Liver (tissue), 9 donors: ENCODE data around the gene TIA1. TPM values are rescaled to one million over a fixed set of nuclear protein-coding genes. Genes with fewer than 3 reads are reported as not detected.

ENCODE experiments used
- DNase-seq: peaks from one replicate; pipeline ENCODE4 v3.0.0-alpha.2; 2017; ENCODE audit warnings: low spot score
- H3K27ac ChIP-seq, 2 donors: one replicate each; pipeline ENCODE4 v1.7.0; 2013; ENCODE audit warnings: inconsistent platforms in 2 of 2, low read length in 2 of 2, control low read depth in 1 of 2, low read depth in 1 of 2, mild to moderate bottlenecking in 1 of 2
- H3K27me3 ChIP-seq, 4 donors: one replicate each; pipeline versions ENCODE4 v1.6.1 to v1.7.0; 2013; ENCODE audit warnings: low read length in 3 of 4, inconsistent platforms in 1 of 4, mild to moderate bottlenecking in 1 of 4, moderate library complexity in 1 of 4; ENCODE audit not compliant: control insufficient read depth in 4 of 4, insufficient read depth in 4 of 4
- H3K36me3 ChIP-seq, 4 donors: one replicate each; pipeline versions ENCODE4 v1.6.1 to v1.7.0; 2013; ENCODE audit warnings: low read length in 3 of 4, mild to moderate bottlenecking in 3 of 4, low read depth in 1 of 4, moderate library complexity in 1 of 4; ENCODE audit not compliant: control insufficient read depth in 4 of 4, insufficient read depth in 3 of 4
- H3K4me1 ChIP-seq, 4 donors: one replicate each; pipeline versions ENCODE4 v1.6.1 to v1.7.0; 2013; ENCODE audit warnings: low read length in 3 of 4, mild to moderate bottlenecking in 3 of 4, moderate library complexity in 1 of 4; ENCODE audit not compliant: control insufficient read depth in 4 of 4, insufficient read depth in 4 of 4
- H3K4me3 ChIP-seq, 3 donors: one replicate each; pipeline versions ENCODE4 v1.6.1 to v1.7.0; 2013; ENCODE audit warnings: low read length in 3 of 3, control low read depth in 1 of 3, low read depth in 1 of 3, mild to moderate bottlenecking in 1 of 3
- H3K9ac ChIP-seq, 2 donors: one replicate each; pipeline ENCODE4 v1.7.0; 2013; ENCODE audit warnings: low read length in 2 of 2, mild to moderate bottlenecking in 2 of 2, moderate library complexity in 2 of 2, control low read depth in 1 of 2, low read depth in 1 of 2
- H3K9me3 ChIP-seq, 4 donors: one replicate each; pipeline versions ENCODE4 v1.6.1 to v1.7.0; 2013; ENCODE audit warnings: low read length in 3 of 4; ENCODE audit not compliant: control insufficient read depth in 4 of 4
- CTCF ChIP-seq: fragments of 150-350 bp; IDR thresholded peaks from 2 replicates; pipeline ENCODE4 v1.5.1; 2017; ENCODE audit warnings: improper control_type of control experiment, low read depth, low read length; ENCODE audit not compliant: missing input control
- FOXA2 ChIP-seq: IDR thresholded peaks from 2 replicates; pipeline ENCODE4 v1.6.1; 2016; ENCODE audit warnings: antibody characterized with exemption
- GABPA ChIP-seq, 2 donors: IDR thresholded peaks in 1 of 2; conservative IDR thresholded peaks in 1 of 2; 2 replicates each; pipeline ENCODE4 v1.6.1; 2016; ENCODE audit warnings: antibody characterized with exemption in 2 of 2, mild to moderate bottlenecking in 1 of 2, moderate library complexity in 1 of 2
- JUND ChIP-seq, 2 donors: IDR thresholded peaks; 2 replicates each; pipeline ENCODE4 v1.6.1; 2016; ENCODE audit warnings: antibody characterized with exemption in 2 of 2
- MAX ChIP-seq: IDR thresholded peaks from 2 replicates; pipeline ENCODE4 v1.6.1; 2016; ENCODE audit warnings: antibody characterized with exemption
- NR2F2 ChIP-seq: IDR thresholded peaks from 2 replicates; pipeline ENCODE4 v1.6.1; 2016; ENCODE audit warnings: antibody characterized with exemption
- RAD21 ChIP-seq, 2 donors: IDR thresholded peaks; 2 replicates each; pipeline ENCODE4 v1.6.1; 2016; ENCODE audit warnings: antibody characterized with exemption in 2 of 2, mild to moderate bottlenecking in 2 of 2
- REST ChIP-seq: IDR thresholded peaks from 2 replicates; pipeline ENCODE4 v1.6.1; 2016; ENCODE audit warnings: antibody characterized with exemption, mild to moderate bottlenecking
- RXRA ChIP-seq, 2 donors: IDR thresholded peaks; 2 replicates each; pipeline ENCODE4 v1.6.1; 2017 to 2018; ENCODE audit warnings: antibody characterized with exemption in 2 of 2, mild to moderate bottlenecking in 1 of 2
- YY1 ChIP-seq: IDR thresholded peaks from 2 replicates; pipeline ENCODE4 v1.6.1; 2016; ENCODE audit warnings: antibody characterized with exemption, mild to moderate bottlenecking
- WGBS: extraction: QIAGEN DNeasy Blood & Tissue Kit; methylation state at CpG from one replicate; pipeline ENCODE4 v1.1.7; 2013; 5-methylcytosine and 5-hydroxymethylcytosine counted together
- polyA plus RNA-seq, 2 donors: library from polyadenylated mRNA; stranded (reverse) in 1 of 2; unstranded in 1 of 2; fragments of 200-250 nt in 1 of 2; fragments of >200 nt in 1 of 2; fragmentation: Nextera tagmentation in 1 of 2; extraction: Ambion mirVana in 1 of 2; gene quantifications; one replicate each; pipeline versions ENCODE4 v1.2.1 to v1.2.3, GENCODE V29; 2013 to 2015
- total RNA-seq, 2 donors: library from RNA; depleted of rRNA; stranded (reverse); fragments of >200 nt; gene quantifications; one replicate each; pipeline ENCODE4 v1.2.3, GENCODE V29; 2014
- TF ChIP-seq, protein P1 (sequence below): IDR thresholded peaks from 2 replicates; pipeline ENCODE4 v1.6.1; 2016; ENCODE audit warnings: antibody characterized with exemption
- TF ChIP-seq, protein P2 (sequence below): IDR thresholded peaks from 2 replicates; pipeline ENCODE4 v1.6.1; 2016; ENCODE audit warnings: antibody characterized with exemption
- donor health status: healthy.
- donor health status: healthy.
- donor health status: healthy.
- donor health status: healthy.
- donor health status: healthy.

TIA1 gene
- total and polyA plus RNA-seq, 4 donors, result 10.2 to 56.2 (median 46.6) TPM

- no peak overlapping the region for H3K4me3 ChIP-seq
- no peak for DNase-seq
- H3K27me3 ChIP-seq, result no peaks in the 10 kb centered on the region
- H3K27ac ChIP-seq, result no peak overlapping the region
- 95% methylated on average over 8 of the region's 8 CpGs for WGBS
- H3K9ac ChIP-seq, result no peak overlapping the region
- H3K4me1 ChIP-seq, result peaks cover 6 to 26% (median 17%) of the 10 kb centered on the region in 4 donors
- H3K9me3 ChIP-seq, result no peaks in the 10 kb centered on the region
- TF ChIP-seq, protein P1, sequence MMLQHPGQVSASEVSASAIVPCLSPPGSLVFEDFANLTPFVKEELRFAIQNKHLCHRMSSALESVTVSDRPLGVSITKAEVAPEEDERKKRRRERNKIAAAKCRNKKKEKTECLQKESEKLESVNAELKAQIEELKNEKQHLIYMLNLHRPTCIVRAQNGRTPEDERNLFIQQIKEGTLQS, result no peak
- no peak for TF ChIP-seq GABPA (IDR thresholded peaks at IDR 0.05 in 1 of 2, conservative IDR thresholded peaks at IDR 0.05 in 1 of 2)
- no peak for TF ChIP-seq MAX
- peaks cover 0 to 5% (median 0%) of the 10 kb centered on the region in 4 donors for H3K36me3 ChIP-seq
These were observed 7.3 kb upstream of the TIA1 start for GRCh38 chr2:70255637-70256314.

DNA sequence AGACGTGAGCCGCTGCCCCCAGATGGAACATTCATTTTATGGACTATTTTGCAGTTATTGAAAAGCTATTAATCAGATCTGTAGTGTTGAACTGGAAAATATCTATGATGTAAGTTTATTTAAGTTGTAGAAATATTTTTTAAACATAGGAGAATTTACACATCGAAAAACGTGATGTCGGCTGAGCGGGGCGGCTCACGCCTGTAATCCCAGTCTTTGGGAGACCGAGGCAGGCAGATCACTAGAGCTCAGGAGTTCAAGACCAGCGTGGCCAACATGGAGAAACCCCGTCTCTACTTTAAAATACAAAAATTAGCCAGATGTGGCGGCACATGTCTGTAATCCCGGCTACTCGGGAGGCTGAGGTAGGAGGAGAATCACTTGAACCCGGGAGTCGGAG lies 2.0 kb upstream of the TIA1 start:
- TF ChIP-seq, protein P2, sequence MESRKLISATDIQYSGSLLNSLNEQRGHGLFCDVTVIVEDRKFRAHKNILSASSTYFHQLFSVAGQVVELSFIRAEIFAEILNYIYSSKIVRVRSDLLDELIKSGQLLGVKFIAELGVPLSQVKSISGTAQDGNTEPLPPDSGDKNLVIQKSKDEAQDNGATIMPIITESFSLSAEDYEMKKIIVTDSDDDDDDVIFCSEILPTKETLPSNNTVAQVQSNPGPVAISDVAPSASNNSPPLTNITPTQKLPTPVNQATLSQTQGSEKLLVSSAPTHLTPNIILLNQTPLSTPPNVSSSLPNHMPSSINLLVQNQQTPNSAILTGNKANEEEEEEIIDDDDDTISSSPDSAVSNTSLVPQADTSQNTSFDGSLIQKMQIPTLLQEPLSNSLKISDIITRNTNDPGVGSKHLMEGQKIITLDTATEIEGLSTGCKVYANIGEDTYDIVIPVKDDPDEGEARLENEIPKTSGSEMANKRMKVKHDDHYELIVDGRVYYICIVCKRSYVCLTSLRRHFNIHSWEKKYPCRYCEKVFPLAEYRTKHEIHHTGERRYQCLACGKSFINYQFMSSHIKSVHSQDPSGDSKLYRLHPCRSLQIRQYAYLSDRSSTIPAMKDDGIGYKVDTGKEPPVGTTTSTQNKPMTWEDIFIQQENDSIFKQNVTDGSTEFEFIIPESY, result no peak
- TF ChIP-seq RAD21 (IDR thresholded peaks at IDR 0.05) (no peak), CTCF (no peak), JUND (IDR thresholded peaks at IDR 0.05) (no peak), NR2F2 (no peak), REST (no peak), RXRA (IDR thresholded peaks at IDR 0.05) (no peak), GABPA (IDR thresholded peaks at IDR 0.05 in 1 of 2, conservative IDR thresholded peaks at IDR 0.05 in 1 of 2) (no peak), YY1 (no peak), FOXA2 (no peak)
- no peak overlapping the region for H3K4me3 ChIP-seq
- no peak overlapping the region for H3K9ac ChIP-seq
- peaks cover 0 to 11% (median 4%) of the 10 kb centered on the region in 4 donors for H3K4me1 ChIP-seq
- H3K27ac ChIP-seq, result no peak overlapping the region
- no peak for DNase-seq
- no peaks in the 10 kb centered on the region for H3K27me3 ChIP-seq
- no peaks in the 10 kb centered on the region for H3K9me3 ChIP-seq
- WGBS, result 90% methylated on average over 16 of the region's 16 CpGs
- H3K36me3 ChIP-seq, result no peaks in the 10 kb centered on the region
